Measurements from ENCODE around the gene TIMM23. TPM values are rescaled to one million over a fixed set of nuclear protein-coding genes. Genes with fewer than 3 reads are reported as not detected.
"Not testable (repeated sequence)": the region's sequence is repeated elsewhere in the genome, so short reads cannot be mapped to it uniquely, and the experiment has no call there.

The TIMM23 gene
- polyA plus RNA-seq, 2 of the 4 experiments (the other 2 are of a cell fraction) = 134 to 202 TPM

GRCh38 chr10:46001187-46001756 lies 29.0 kb downstream of the TIMM23 start:
- Histone ChIP-seq H3K4me1 (peaks cover 14% of the 10 kb centered on the region), H3K4me2 (no peak overlapping the region), H3K9me3 (no peaks in the 10 kb centered on the region), H3K27ac (no peak overlapping the region), H3K4me3 (no peak overlapping the region)
- DNase-seq (ENCODE audit: low read depth in 1 of 2, low spot score in 1 of 2) (no peak), FAIRE-seq (no peak), ATAC-seq (no peak)
- WGBS (ENCODE audit: missing lambda C conversion rate) = 82% methylated on average over 5 of the region's 5 CpGs
- ChIA-PET POLR2A (no interaction called here), CTCF (interaction anchor here (1.5 kb wide), 1 partner anchor 27 kb away, joined by 4 read pairs; no protein-coding TSS in a partner anchor)
- no peak for TF ChIP-seq MYC (IDR thresholded peaks at IDR 0.05; ENCODE audit: borderline replicate concordance, low read length)
- TF ChIP-seq HOXA7 (CRISPR knock-in tag; IDR thresholded peaks at IDR 0.05) = no peak
- no peak for TF ChIP-seq JUNB (IDR thresholded peaks at IDR 0.05)
- no peak for TF ChIP-seq SMC3 (IDR thresholded peaks at IDR 0.05)
- no peak for TF ChIP-seq CHD4 (IDR thresholded peaks at IDR 0.05; ENCODE audit: borderline replicate concordance)
- TF ChIP-seq ZSCAN20 (CRISPR knock-in tag; IDR thresholded peaks at IDR 0.05) = no peak
- no peak for TF ChIP-seq FOXS1 (CRISPR knock-in tag; IDR thresholded peaks at IDR 0.05)
- no peak for TF ChIP-seq CEBPB (IDR thresholded peaks at IDR 0.05)
- no peak for TF ChIP-seq ZC3H11A (IDR thresholded peaks at IDR 0.05)
- TF ChIP-seq BCL3 (IDR thresholded peaks at IDR 0.05) = no peak
- no peak for TF ChIP-seq HOXB13 (CRISPR knock-in tag; IDR thresholded peaks at IDR 0.05; ENCODE audit: low read depth)
- TF ChIP-seq EHMT2 (IDR thresholded peaks at IDR 0.05; ENCODE audit: low read depth) = no peak
- no peak for TF ChIP-seq HMGXB4 (CRISPR knock-in tag; IDR thresholded peaks at IDR 0.05; ENCODE audit: borderline replicate concordance)
- no peak for TF ChIP-seq FOSB (CRISPR knock-in tag; IDR thresholded peaks at IDR 0.05)
- no peak for TF ChIP-seq RNF2 (IDR thresholded peaks at IDR 0.05; ENCODE audit: borderline replicate concordance, low read depth)
- TF ChIP-seq PHF8 (IDR thresholded peaks at IDR 0.05; ENCODE audit: borderline replicate concordance, low read depth) = no peak
- TF ChIP-seq RCOR1 (IDR thresholded peaks at IDR 0.05; ENCODE audit: low read depth, low read length) = no peak
- no peak for TF ChIP-seq HDAC2 (IDR thresholded peaks at IDR 0.05)
- TF ChIP-seq POLR2AphosphoS2 (conservative IDR thresholded peaks at IDR 0.05; ENCODE audit: low read length) = no peak
- no peak for TF ChIP-seq REST (IDR thresholded peaks at IDR 0.05)

- DNase-seq (ENCODE audit: low read depth in 1 of 2, low spot score in 1 of 2); POLR2A ChIA-PET; H3K4me3 ChIP-seq; H3K4me2 ChIP-seq; FAIRE-seq; ATAC-seq; H3K9me3 ChIP-seq; H3K27ac ChIP-seq: not testable (repeated sequence)
- CTCF ChIA-PET = interaction anchor here (1.1 to 1.5 kb wide), 2 partner anchors 13 to 26 kb away, joined by 3 to 4 read pairs; no protein-coding TSS in a partner anchor
- 85% methylated on average over 7 of the region's 7 CpGs for WGBS (ENCODE audit: missing lambda C conversion rate)
- H3K4me1 ChIP-seq = peaks cover 20% of the 10 kb centered on the region
Measured at GRCh38 chr10:46002189-46002687, 29.9 kb downstream of the TIMM23 start.

All from A549 (cell line).